ENCODE data around the gene SERPINB7. TPM values are rescaled to one million over a fixed set of nuclear protein-coding genes. Genes with fewer than 3 reads are reported as not detected.

The SERPINB7 gene
- total and polyA plus RNA-seq, 7 donors: 0.10 TPM; not detected in 6

GRCh38 chr18:63788447-63789096 is 13.4 kb downstream of the SERPINB7 start:
- 79 to 85% methylated on average over 3 of the region's 3 CpGs for WGBS, 2 donors
- no peaks in the 10 kb centered on the region for H3K4me1 ChIP-seq

GRCh38 chr18:63789327-63789726 is 14.1 kb downstream of the SERPINB7 start:
- H3K4me3 ChIP-seq: no peak overlapping the region
- no peaks in the 10 kb centered on the region for H3K9me3 ChIP-seq
- DNase-seq: no peak
- no peaks in the 10 kb centered on the region for H3K27me3 ChIP-seq
- H3K4me1 ChIP-seq: no peaks in the 10 kb centered on the region
- H3K36me3 ChIP-seq: no peaks in the 10 kb centered on the region
- intact Hi-C loops (cut with DNase I): no loop called here
- WGBS, 2 donors: 96% methylated on average over 2 of the region's 2 CpGs
- H3K27ac ChIP-seq: no peak overlapping the region
- TF ChIP-seq POLR2AphosphoS5 (IDR thresholded peaks at IDR 0.05) (no peak), CTCF (IDR thresholded peaks at IDR 0.05) (no peak), POLR2A (IDR thresholded peaks at IDR 0.05) (no peak), EP300 (IDR thresholded peaks at IDR 0.05) (no peak)

More at GRCh38 chr18:63788447-63789096, 13.4 kb downstream of the SERPINB7 start:
- no peaks in the 10 kb centered on the region for H3K27me3 ChIP-seq
- no peaks in the 10 kb centered on the region for H3K36me3 ChIP-seq
- no peak overlapping the region for H3K27ac ChIP-seq
- no peaks in the 10 kb centered on the region for H3K9me3 ChIP-seq
- intact Hi-C loops (cut with DNase I): no loop called here
- H3K4me3 ChIP-seq: no peak overlapping the region
- TF ChIP-seq EP300 (IDR thresholded peaks at IDR 0.05): no peak
- no peak for TF ChIP-seq POLR2AphosphoS5 (IDR thresholded peaks at IDR 0.05)
- TF ChIP-seq POLR2A (IDR thresholded peaks at IDR 0.05): no peak
- TF ChIP-seq CTCF (IDR thresholded peaks at IDR 0.05): no peak
- DNase-seq: no peak

GRCh38 chr18:63795606-63796005 is 20.4 kb downstream of the SERPINB7 start:
- Histone ChIP-seq H3K4me1 (no peaks in the 10 kb centered on the region), H3K27ac (no peak overlapping the region), H3K4me3 (no peak overlapping the region), H3K36me3 (no peaks in the 10 kb centered on the region), H3K9me3 (no peaks in the 10 kb centered on the region), H3K27me3 (no peaks in the 10 kb centered on the region)
- 83 to 90% methylated on average over 4 of the region's 4 CpGs for WGBS, 2 donors
- TF ChIP-seq POLR2A (IDR thresholded peaks at IDR 0.05) (no peak), CTCF (IDR thresholded peaks at IDR 0.05) (no peak), EP300 (IDR thresholded peaks at IDR 0.05) (no peak), POLR2AphosphoS5 (IDR thresholded peaks at IDR 0.05) (no peak)
- DNase-seq: no peak
- intact Hi-C loops (cut with DNase I): no loop called here

DNA sequence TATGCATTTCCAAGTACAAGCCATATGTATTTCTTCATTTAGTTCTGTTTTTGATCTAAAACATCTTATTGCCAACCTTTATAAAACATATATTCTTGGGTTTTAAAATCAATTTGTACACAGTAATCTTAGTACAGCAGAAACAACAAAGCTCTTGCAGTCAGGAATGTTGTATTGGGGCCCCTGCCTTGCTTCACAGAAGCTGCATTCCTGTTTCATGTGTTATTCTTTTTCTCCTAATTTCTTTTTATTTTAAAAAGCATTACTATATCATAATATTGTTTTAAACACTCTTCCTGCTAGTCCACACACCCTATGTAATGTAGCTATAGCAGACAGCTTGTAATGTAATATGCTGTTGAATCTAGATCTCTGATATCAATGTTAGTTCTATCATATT is 24.0 kb downstream of the SERPINB7 start:
- Histone ChIP-seq H3K27ac (no peak overlapping the region), H3K4me3 (no peak overlapping the region), H3K4me1 (no peaks in the 10 kb centered on the region), H3K9me3 (no peaks in the 10 kb centered on the region), H3K27me3 (no peaks in the 10 kb centered on the region), H3K36me3 (no peaks in the 10 kb centered on the region)
- intact Hi-C loops (cut with DNase I): no loop called here
- TF ChIP-seq POLR2AphosphoS5 (IDR thresholded peaks at IDR 0.05): no peak
- no peak for TF ChIP-seq CTCF (IDR thresholded peaks at IDR 0.05)
- TF ChIP-seq EP300 (IDR thresholded peaks at IDR 0.05): no peak
- no peak for TF ChIP-seq POLR2A (IDR thresholded peaks at IDR 0.05)
- DNase-seq: no peak

DNA sequence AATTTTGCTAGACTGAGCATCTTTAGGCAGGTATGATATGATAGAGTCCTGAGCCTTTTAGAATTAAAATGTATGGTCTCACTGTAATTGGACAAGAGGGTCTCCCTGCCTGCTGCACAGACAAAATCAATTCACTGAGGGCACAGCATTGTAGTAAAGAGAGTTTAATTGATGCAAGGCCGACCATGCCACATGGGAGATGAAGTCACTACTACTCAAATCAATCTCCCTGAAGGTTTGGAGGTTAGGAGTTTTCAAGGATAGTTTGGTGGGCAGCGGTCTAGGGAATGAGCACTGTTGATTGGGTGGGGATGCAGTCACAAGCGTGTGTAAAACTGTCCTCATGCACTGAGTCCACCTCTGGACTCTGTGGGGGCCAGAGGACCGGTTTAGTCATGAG is 26.1 kb downstream of the SERPINB7 start:
- no peak overlapping the region for H3K27ac ChIP-seq
- no peaks in the 10 kb centered on the region for H3K4me1 ChIP-seq
- no peak overlapping the region for H3K4me3 ChIP-seq
- DNase-seq: no peak
- WGBS, 2 donors: 80 to 87% methylated on average over 4 of the region's 4 CpGs
- intact Hi-C loops (cut with DNase I): no loop called here
- TF ChIP-seq EP300 (IDR thresholded peaks at IDR 0.05): no peak
- no peak for TF ChIP-seq POLR2A (IDR thresholded peaks at IDR 0.05)
- TF ChIP-seq CTCF (IDR thresholded peaks at IDR 0.05): no peak
- no peak for TF ChIP-seq POLR2AphosphoS5 (IDR thresholded peaks at IDR 0.05)
- H3K27me3 ChIP-seq: no peaks in the 10 kb centered on the region
- no peaks in the 10 kb centered on the region for H3K36me3 ChIP-seq
- H3K9me3 ChIP-seq: no peaks in the 10 kb centered on the region

Measured in sigmoid colon (tissue), 7 donors.